Gastrocnemius medialis (tissue), 4 donors: Measurements from ENCODE around the gene KANTR.

Source experiments
- CTCF ChIP-seq, 5 experiments: fragments of 450-650 bp in 3 of 5; fragments of 200-600 bp in 2 of 5; sonication (generic) in 2 of 5; IDR thresholded peaks in 4 of 5; conservative IDR thresholded peaks in 1 of 5; 1 replicate in 4 of 5; 2 replicates in 1 of 5; pipeline ENCODE4 v1.5.1; 2016 to 2019; ENCODE audit warnings: antibody characterized with exemption in 5 of 5, mild to moderate bottlenecking in 3 of 5, moderate library complexity in 3 of 5
- POLR2A ChIP-seq, 2 donors: fragments of 450-650 bp; IDR thresholded peaks; one replicate each; pipeline ENCODE4 v1.6.1; 2017; ENCODE audit warnings: antibody characterized with exemption in 2 of 2, mild to moderate bottlenecking in 2 of 2, moderate library complexity in 2 of 2

GRCh38 chrX:53081925-53082772 lies 11.8 kb upstream of the KANTR start, which contains the start of gene TSPYL2:
- TF ChIP-seq CTCF (IDR thresholded peaks at IDR 0.05 in 4 of 5, conservative IDR thresholded peaks at IDR 0.05 in 1 of 5) (peak in 1 of 5 experiments; percentile 7), POLR2A (IDR thresholded peaks at IDR 0.05) (peak; percentile 94 to 98)
